HG03103 (cell line): Measurements from ENCODE around the gene BRF1.

Experiments
- ATAC-seq: cut with Tn5 transposase; IDR thresholded peaks from one replicate; pipeline ENCODE4 v1.9.1; 2021; ENCODE audit warnings: low read depth; ENCODE audit not compliant: unreplicated experiment

The BRF1 gene

GRCh38 chr14:105179191-105179590 is 121.6 kb downstream of the BRF1 start:
- ATAC-seq, result no peak

- no peak for ATAC-seq
Measured at GRCh38 chr14:105178868-105179140, 122.0 kb downstream of the BRF1 start.

- no peak for ATAC-seq
Measured at GRCh38 chr14:105178069-105178867, 122.5 kb downstream of the BRF1 start.

GRCh38 chr14:105177082-105177481 is 123.7 kb downstream of the BRF1 start:
- ATAC-seq, result no peak

- no peak for ATAC-seq
Measured at GRCh38 chr14:105176513-105176912, 124.3 kb downstream of the BRF1 start.

- ATAC-seq, result no peak
Measured at GRCh38 chr14:105173901-105174894, 126.6 kb downstream of the BRF1 start.

- ATAC-seq, result no peak
Measured at GRCh38 chr14:105173145-105173544, 127.7 kb downstream of the BRF1 start.

GRCh38 chr14:105172476-105172875 is 128.3 kb downstream of the BRF1 start:
- no peak for ATAC-seq

- ATAC-seq, result no peak
Measured at GRCh38 chr14:105171004-105171673, 129.7 kb downstream of the BRF1 start.

- ATAC-seq, result no peak
Measured at GRCh38 chr14:105169776-105170655, 130.8 kb downstream of the BRF1 start.

- no peak for ATAC-seq
Measured at GRCh38 chr14:105168979-105169507, 131.8 kb downstream of the BRF1 start.

GRCh38 chr14:105168496-105168978 is 132.3 kb downstream of the BRF1 start, which contains the start of gene JAG2:
Gene JAG2, minus strand, starts transcription at chr14:105168776. Its CDS starts 356 bp downstream, at chr14:105168420.
- ATAC-seq, result no peak

GRCh38 chr14:105168093-105168420 is 132.7 kb downstream of the BRF1 start:
- no peak for ATAC-seq

GRCh38 chr14:105167303-105168092 is 133.3 kb downstream of the BRF1 start:
- no peak for ATAC-seq

- ATAC-seq, result no peak
Measured at GRCh38 chr14:105166571-105167302, 134.1 kb downstream of the BRF1 start.

- ATAC-seq, result no peak
Measured at GRCh38 chr14:105165761-105166485, 134.9 kb downstream of the BRF1 start.

- ATAC-seq, result no peak
Measured at GRCh38 chr14:105165134-105165704, 135.6 kb downstream of the BRF1 start.
